Gastroesophageal sphincter (tissue), 3 donors: ENCODE results near the gene GPR137B.

Source experiments
- EP300 ChIP-seq: sonication (generic); formaldehyde crosslinking; IDR thresholded peaks from one replicate; pipeline ENCODE4 v1.6.1; 2017; ENCODE audit warnings: antibody characterized with exemption, mild to moderate bottlenecking
- POLR2A ChIP-seq, 2 donors: fragments of 450-650 bp; IDR thresholded peaks; one replicate each; pipeline ENCODE4 v1.6.1; 2017; ENCODE audit warnings: antibody characterized with exemption in 2 of 2, mild to moderate bottlenecking in 2 of 2, moderate library complexity in 1 of 2
- POLR2AphosphoS5 ChIP-seq: sonication (generic); formaldehyde crosslinking; IDR thresholded peaks from one replicate; pipeline ENCODE4 v1.6.1; 2017; ENCODE audit warnings: antibody characterized with exemption
- TF ChIP-seq, protein P1 (sequence below), 4 experiments: fragments of 200-600 bp in 2 of 4; fragments of 450-650 bp in 2 of 4; sonication (generic) in 1 of 4; IDR thresholded peaks; one replicate each; pipeline ENCODE4 v1.5.1; 2017 to 2019; ENCODE audit warnings: antibody characterized with exemption in 4 of 4, mild to moderate bottlenecking in 2 of 4, moderate library complexity in 2 of 4

DNA sequence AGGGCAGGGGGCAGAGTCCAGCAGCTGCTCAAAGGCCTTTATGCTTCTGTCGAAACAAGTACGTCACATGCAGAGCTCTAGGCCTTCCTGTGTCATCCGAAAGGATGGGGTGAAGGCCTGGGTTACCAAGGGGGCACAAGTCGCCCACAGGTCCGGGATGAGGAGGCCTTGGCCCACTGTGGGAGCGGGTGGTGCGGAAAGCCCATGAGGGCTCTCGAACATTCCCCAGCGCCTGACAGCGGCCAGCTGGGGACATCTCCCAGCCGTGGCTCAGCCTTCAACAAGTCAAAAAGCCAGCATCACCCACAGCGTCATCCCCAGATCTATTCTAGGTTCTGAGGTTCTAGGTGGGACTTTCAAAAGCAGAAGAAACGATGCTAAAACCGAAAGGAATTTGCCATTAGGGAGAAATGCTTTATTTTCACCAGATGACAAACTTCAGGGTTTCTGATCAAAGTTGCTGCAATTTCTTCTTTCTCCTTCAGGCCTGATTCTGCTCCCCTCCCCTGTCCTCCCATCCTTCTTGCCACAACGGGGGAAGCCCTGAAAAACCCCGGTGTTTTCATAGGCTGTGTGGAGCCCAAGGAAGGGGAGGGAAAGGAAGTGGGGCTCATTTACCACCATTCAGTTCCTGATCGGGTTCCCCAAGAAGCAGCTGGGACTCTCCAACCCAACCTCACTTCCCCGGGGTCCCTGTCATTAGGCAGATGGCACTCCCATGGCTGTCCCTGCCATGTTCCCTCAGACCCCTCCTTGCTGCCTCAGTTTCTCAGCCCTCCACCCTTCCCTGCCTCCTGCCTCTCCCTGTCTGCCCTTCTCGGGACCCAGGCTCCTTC lies 17.6 kb downstream of the GPR137B start:
- no peak for TF ChIP-seq POLR2A (IDR thresholded peaks at IDR 0.05)
- no peak for TF ChIP-seq EP300
- TF ChIP-seq, protein P1, sequence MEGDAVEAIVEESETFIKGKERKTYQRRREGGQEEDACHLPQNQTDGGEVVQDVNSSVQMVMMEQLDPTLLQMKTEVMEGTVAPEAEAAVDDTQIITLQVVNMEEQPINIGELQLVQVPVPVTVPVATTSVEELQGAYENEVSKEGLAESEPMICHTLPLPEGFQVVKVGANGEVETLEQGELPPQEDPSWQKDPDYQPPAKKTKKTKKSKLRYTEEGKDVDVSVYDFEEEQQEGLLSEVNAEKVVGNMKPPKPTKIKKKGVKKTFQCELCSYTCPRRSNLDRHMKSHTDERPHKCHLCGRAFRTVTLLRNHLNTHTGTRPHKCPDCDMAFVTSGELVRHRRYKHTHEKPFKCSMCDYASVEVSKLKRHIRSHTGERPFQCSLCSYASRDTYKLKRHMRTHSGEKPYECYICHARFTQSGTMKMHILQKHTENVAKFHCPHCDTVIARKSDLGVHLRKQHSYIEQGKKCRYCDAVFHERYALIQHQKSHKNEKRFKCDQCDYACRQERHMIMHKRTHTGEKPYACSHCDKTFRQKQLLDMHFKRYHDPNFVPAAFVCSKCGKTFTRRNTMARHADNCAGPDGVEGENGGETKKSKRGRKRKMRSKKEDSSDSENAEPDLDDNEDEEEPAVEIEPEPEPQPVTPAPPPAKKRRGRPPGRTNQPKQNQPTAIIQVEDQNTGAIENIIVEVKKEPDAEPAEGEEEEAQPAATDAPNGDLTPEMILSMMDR (IDR thresholded peaks at IDR 0.05), result no peak
- TF ChIP-seq POLR2AphosphoS5, result no peak
